Transverse colon (tissue), 4 donors: ENCODE results near the gene NCKAP5. TPM values are rescaled to one million over a fixed set of nuclear protein-coding genes. Genes with fewer than 3 reads are reported as not detected.
A peak's percentile ranks its signal among the peaks of the same experiment; 100 is the strongest.

ENCODE experiments used
- DNase-seq: peaks from one replicate; pipeline ENCODE4 v3.0.0-alpha.2; 2019
- H3K27ac ChIP-seq, 4 donors: fragments of 200-600 bp; sonication (generic); 2 replicates each; pipeline ENCODE4 v1.5.1; 2016 to 2018; ENCODE audit warnings: inconsistent platforms in 4 of 4
- H3K27me3 ChIP-seq: fragments of 200-600 bp; sonication (generic); 2 replicates; pipeline ENCODE4 v1.5.1; 2017; ENCODE audit warnings: inconsistent platforms
- H3K36me3 ChIP-seq, 4 donors: fragments of 200-600 bp; sonication (generic); 2 replicates each; pipeline ENCODE4 v1.5.1; 2017 to 2019; ENCODE audit warnings: inconsistent platforms in 4 of 4
- H3K4me1 ChIP-seq, 4 donors: fragments of 200-600 bp; sonication (generic); 2 replicates each; pipeline ENCODE4 v1.5.1; 2017 to 2020; ENCODE audit warnings: inconsistent platforms in 4 of 4
- H3K4me3 ChIP-seq, 4 donors: fragments of 200-600 bp; sonication (generic); 1 replicate in 1 of 4; 2 replicates in 3 of 4; pipeline versions ENCODE4 v1.5.1 to v1.6.1; 2017 to 2019; ENCODE audit warnings: inconsistent platforms in 4 of 4
- H3K9me3 ChIP-seq, 2 donors: fragments of 200-600 bp; sonication (generic); 2 replicates each; pipeline ENCODE4 v1.5.1; 2017 to 2019; ENCODE audit warnings: inconsistent platforms in 2 of 2
- CTCF ChIP-seq, 5 experiments: fragments of 200-600 bp in 3 of 5; fragments of 450-650 bp in 2 of 5; sonication (generic) in 3 of 5; IDR thresholded peaks; 1 replicate in 2 of 5; 2 replicates in 3 of 5; pipeline ENCODE4 v1.5.1; 2016 to 2017; ENCODE audit warnings: antibody characterized with exemption in 5 of 5, inconsistent platforms in 3 of 5, mild to moderate bottlenecking in 2 of 5, moderate library complexity in 1 of 5
- EP300 ChIP-seq: sonication (generic); formaldehyde crosslinking; IDR thresholded peaks from one replicate; pipeline ENCODE4 v1.6.1; 2017; ENCODE audit warnings: antibody characterized with exemption, low read depth
- POLR2A ChIP-seq: fragments of 450-650 bp; IDR thresholded peaks from one replicate; pipeline ENCODE4 v1.6.1; 2016; ENCODE audit warnings: antibody characterized with exemption, mild to moderate bottlenecking, moderate library complexity
- POLR2AphosphoS5 ChIP-seq, 3 donors: sonication (generic); formaldehyde crosslinking; IDR thresholded peaks; one replicate each; pipeline ENCODE4 v1.6.1; 2016; ENCODE audit warnings: antibody characterized with exemption in 3 of 3
- WGBS, 2 donors: methylation state at CpG; one replicate each; pipeline ENCODE4 v1.1.5; 2018; ENCODE audit warnings: low coverage in 1 of 2; 5-methylcytosine and 5-hydroxymethylcytosine counted together
- in situ Hi-C, 4 donors: fragments of 200-750 bp; cut with MboI; loops; one replicate each; pipeline versions ENCODE4 v1.15.0 to v1.15.1; 2017; ENCODE audit warnings: low sequenced_read_pairs in 3 of 4, low pct_ligation_motif_present in 1 of 4, low pct_unique_long_range_greater_than_20kb in 1 of 4
- intact Hi-C: fragments of 100-400 bp; cut with DNase I; formaldehyde crosslinking; loops from one replicate; pipeline ENCODE4 v1.15.1; 2023; ENCODE audit warnings: low total_unique reads
- total RNA-seq, 4 donors: library from RNA; depleted of rRNA; stranded (reverse); fragments of >200 nt; gene quantifications; one replicate each; pipeline ENCODE4 v1.1.0, GENCODE V29; 2016

NCKAP5 gene
- total RNA-seq, 4 donors from 2014 or later: 1.1 to 10.9 (median 5.0) TPM

GRCh38 chr2:133082034-133082433, 486.2 kb downstream of the NCKAP5 start:
- Histone ChIP-seq H3K9me3 (no peaks in the 10 kb centered on the region), H3K4me1 (peaks cover 0 to 3% (median 0%) of the 10 kb centered on the region in 4 donors), H3K4me3 (no peak overlapping the region), H3K36me3 (no peaks in the 10 kb centered on the region), H3K27ac (no peak overlapping the region), H3K27me3 (no peaks in the 10 kb centered on the region)
- no peak for DNase-seq
- intact Hi-C loops (no loop called here), in situ Hi-C loops (no loop called here)
- TF ChIP-seq EP300 (no peak), POLR2A (no peak), CTCF (IDR thresholded peaks at IDR 0.05) (no peak), POLR2AphosphoS5 (IDR thresholded peaks at IDR 0.05) (no peak)
- WGBS, 2 donors: 90 to 100% methylated on average over 1 of the region's 1 CpG

GRCh38 chr2:133080822-133081221, 487.4 kb downstream of the NCKAP5 start:
- TF ChIP-seq POLR2AphosphoS5 (IDR thresholded peaks at IDR 0.05) (no peak), EP300 (no peak), CTCF (IDR thresholded peaks at IDR 0.05) (no peak), POLR2A (no peak)

GRCh38 chr2:133078667-133079411, 489.4 kb downstream of the NCKAP5 start:
- Histone ChIP-seq H3K27ac (no peak overlapping the region), H3K4me3 (no peak overlapping the region), H3K4me1 (peaks cover 0 to 3% (median 0%) of the 10 kb centered on the region in 4 donors), H3K9me3 (no peaks in the 10 kb centered on the region), H3K36me3 (no peaks in the 10 kb centered on the region), H3K27me3 (no peaks in the 10 kb centered on the region)
- TF ChIP-seq CTCF (IDR thresholded peaks at IDR 0.05) (no peak), EP300 (no peak), POLR2AphosphoS5 (IDR thresholded peaks at IDR 0.05) (no peak), POLR2A (no peak)
- WGBS, 2 donors: 50 to 80% methylated on average over 1 to 2 of the region's 2 CpGs
- DNase-seq: no peak
- intact Hi-C loops: no loop called here
- in situ Hi-C loops: no loop called here

More at GRCh38 chr2:133080822-133081221, 487.4 kb downstream of the NCKAP5 start:
- no peak for DNase-seq
- peaks cover 0 to 3% (median 0%) of the 10 kb centered on the region in 4 donors for H3K4me1 ChIP-seq
- no peaks in the 10 kb centered on the region for H3K27me3 ChIP-seq
- H3K27ac ChIP-seq: no peak overlapping the region
- H3K4me3 ChIP-seq: no peak overlapping the region
- H3K9me3 ChIP-seq: no peaks in the 10 kb centered on the region
- 94 to 100% methylated on average over 2 of the region's 2 CpGs for WGBS, 2 donors
- in situ Hi-C loops: no loop called here
- intact Hi-C loops: no loop called here
- H3K36me3 ChIP-seq: no peaks in the 10 kb centered on the region

GRCh38 chr2:133077269-133077822, 490.9 kb downstream of the NCKAP5 start:
- WGBS, 2 donors: 68 to 72% methylated on average over 7 of the region's 7 CpGs
- in situ Hi-C loops: no loop called here
- TF ChIP-seq POLR2AphosphoS5 (IDR thresholded peaks at IDR 0.05): no peak
- TF ChIP-seq CTCF (IDR thresholded peaks at IDR 0.05): no peak
- no peak for TF ChIP-seq POLR2A
- TF ChIP-seq EP300: no peak
- H3K4me1 ChIP-seq: peaks cover 0 to 3% (median 0%) of the 10 kb centered on the region in 4 donors
- H3K4me3 ChIP-seq: no peak overlapping the region
- intact Hi-C loops: no loop called here
- DNase-seq: no peak
- H3K27me3 ChIP-seq: no peaks in the 10 kb centered on the region
- H3K9me3 ChIP-seq: no peaks in the 10 kb centered on the region
- H3K36me3 ChIP-seq: no peaks in the 10 kb centered on the region
- H3K27ac ChIP-seq: peak overlapping the region in 1 of 4 donors; percentile 2
